ENCODE results near the gene YAF2.
"Not testable (repeated sequence)": the region's sequence is repeated elsewhere in the genome, so short reads cannot be mapped to it uniquely, and the experiment has no call there.

YAF2 gene

DNA sequence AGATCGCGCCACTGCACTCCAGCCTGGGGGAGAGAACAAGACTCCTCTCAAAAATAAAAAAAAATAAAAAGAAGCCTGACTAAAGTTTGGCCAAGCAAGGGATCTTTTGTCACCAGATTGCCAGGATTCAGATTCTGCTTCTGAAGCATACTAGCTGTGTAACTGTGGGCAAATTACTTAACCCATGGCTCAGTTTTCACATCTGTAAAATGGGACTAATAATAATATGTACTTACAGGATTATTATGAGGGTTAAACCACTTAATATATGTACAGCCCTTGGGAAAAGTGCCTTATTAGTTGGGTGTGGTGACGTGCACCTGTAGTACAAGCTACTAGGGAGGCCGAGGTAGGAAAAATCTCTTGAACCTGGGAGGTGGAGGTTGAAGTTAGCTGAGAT is 21.7 kb upstream of the YAF2 start:
- no peak for DNase-seq (ENCODE audit: low read depth, low spot score)
- H3K4me3 ChIP-seq (ENCODE audit: low read length) = no peak overlapping the region

DNA sequence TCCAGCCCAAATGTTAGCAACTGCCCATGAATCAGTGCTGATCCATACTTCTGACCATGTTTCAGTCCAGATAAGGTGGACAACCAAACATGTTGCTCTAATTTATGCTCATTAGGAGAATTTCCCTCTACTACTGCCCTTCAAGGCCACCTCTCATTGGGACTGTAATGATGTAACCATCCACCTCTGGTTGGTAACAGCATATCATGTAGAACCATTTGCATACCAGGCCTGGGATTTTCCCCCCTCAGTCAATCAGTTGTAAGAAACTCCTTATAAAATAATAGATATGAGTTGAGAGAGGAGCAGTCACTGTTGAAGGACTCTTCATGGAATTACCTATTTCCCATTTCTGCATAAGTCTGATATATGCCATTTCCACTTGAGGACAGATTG is 17.8 kb upstream of the YAF2 start:
- no peak for DNase-seq (ENCODE audit: low read depth, low spot score)
- H3K4me3 ChIP-seq (ENCODE audit: low read length) = no peak overlapping the region

DNA sequence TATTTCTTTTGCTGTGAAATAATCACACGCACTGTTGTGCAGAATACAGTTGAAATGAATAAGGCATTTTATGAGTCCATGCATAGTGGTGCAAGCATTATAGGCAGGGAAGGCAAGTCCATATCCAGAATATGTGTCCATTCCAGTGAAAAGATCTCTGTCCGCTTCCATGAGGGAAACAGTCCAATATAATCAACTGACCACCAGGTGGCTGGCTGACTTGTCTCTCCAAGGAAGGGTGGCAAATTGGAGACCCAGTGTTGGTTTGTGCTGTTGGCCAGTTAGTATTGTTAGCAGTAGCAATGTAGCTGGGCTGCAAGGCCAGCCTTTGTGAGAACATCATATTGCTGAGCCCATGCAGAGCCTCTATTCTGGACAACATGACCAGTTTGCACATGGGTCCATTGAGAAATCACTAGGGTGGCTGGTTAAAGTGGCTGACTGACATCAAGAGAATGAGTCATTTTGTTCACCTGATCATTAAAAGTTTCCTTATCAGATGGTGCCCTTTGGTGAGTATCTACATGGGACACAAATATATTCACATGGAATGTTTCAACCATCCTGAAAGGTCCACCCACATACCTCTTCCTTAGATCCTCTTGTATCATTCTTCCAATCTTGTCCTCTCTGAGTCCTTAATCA is 17.3 kb upstream of the YAF2 start:
- no peak for DNase-seq (ENCODE audit: low read depth, low spot score)
- no peak overlapping the region for H3K4me3 ChIP-seq (ENCODE audit: low read length)

DNA sequence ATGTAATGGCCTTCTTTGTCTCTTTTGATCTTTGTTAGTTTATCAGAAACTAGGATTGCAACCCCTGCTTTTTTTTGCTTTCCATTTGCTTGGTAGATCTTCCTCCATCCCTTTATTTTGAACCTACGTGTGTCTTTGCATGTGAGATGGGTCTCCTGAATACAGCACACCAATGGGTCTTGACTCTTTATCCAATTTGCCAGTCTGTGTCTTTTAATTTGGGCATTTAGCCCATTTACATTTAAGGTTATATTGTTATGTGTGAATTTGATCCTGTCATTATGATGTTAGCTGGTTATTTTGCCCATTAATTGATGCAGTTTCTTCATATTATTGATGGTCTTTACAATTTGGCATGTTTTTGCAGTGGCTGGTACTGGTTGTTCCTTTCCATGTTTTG is 14.6 kb upstream of the YAF2 start:
- not testable (repeated sequence) for H3K4me3 ChIP-seq (ENCODE audit: low read length); DNase-seq (ENCODE audit: low read depth, low spot score)

DNA sequence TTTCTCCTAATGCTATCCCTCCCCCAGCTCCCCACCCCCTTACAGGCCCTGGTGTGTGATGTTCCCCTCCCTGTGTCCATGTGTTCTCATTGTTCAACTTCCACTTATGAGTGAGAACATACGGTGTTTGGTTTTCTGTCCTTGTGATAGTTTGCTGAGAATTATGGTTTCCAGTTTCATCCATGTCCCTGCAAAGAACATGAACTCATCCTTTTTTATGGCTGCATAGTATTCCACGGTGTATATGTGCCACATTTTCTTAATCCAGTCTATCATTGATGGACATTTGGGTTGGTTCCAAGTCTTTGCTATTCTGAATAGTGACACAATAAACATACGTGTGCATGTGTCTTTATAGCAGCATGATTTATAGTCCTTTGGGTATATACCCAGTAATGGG is 11.0 kb upstream of the YAF2 start:
- not testable (repeated sequence) for H3K4me3 ChIP-seq (ENCODE audit: low read length); DNase-seq (ENCODE audit: low read depth, low spot score)

DNA sequence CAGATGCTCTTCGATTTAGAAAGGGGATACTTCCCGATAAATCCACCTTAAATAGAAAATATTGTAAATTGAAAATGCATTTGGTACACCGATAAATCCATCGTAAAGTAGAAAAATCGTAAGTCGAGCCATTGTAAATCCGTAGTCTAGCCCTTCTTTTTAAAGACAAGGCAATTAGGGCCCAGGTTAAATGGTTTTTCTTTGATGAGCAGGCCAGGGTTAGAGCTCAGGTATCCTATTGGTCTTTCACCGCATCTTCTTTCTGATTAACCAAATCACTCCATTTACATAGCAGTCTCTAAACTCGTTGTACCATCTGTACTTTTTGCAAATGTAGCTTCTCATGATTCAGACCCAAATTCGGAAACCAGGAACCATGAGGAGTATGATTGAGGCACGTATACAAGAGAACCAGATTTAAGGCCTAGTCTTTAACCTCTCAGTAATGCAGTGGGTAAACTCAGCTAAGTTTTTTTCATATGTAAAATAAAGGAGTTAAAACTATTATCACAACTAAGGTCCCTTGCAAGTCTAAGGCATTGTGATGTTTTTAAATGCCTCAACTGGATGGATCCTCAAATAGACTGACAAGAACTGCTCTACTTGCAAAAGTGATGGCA is 2.2 kb upstream of the YAF2 start:
- no peak for DNase-seq (ENCODE audit: low read depth, low spot score)
- H3K4me3 ChIP-seq (ENCODE audit: low read length) = no peak overlapping the region

DNA sequence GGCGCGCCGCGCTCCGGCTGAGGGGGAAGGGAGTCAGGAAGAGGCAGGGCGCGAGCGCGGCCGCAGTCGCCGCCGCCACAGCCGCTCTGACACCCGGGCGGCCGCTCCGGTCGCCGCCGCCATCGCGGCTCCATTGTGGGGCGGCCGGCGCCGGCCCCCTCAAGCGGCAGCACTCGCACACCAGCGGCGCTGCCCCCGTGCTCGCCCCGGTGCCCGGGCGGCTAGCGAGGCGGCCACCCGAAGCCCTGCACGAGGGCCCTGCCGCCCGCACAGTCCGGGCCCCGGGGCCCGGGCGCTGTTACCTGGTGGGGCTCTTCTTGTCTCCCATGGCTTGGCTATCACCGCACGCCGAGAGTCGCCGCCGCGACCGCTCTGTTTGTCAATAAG is 202 bp downstream of the YAF2 start:
- H3K4me3 ChIP-seq (ENCODE audit: low read length) = peak overlapping the region; percentile 67
- no peak for DNase-seq (ENCODE audit: low read depth, low spot score)

DNA sequence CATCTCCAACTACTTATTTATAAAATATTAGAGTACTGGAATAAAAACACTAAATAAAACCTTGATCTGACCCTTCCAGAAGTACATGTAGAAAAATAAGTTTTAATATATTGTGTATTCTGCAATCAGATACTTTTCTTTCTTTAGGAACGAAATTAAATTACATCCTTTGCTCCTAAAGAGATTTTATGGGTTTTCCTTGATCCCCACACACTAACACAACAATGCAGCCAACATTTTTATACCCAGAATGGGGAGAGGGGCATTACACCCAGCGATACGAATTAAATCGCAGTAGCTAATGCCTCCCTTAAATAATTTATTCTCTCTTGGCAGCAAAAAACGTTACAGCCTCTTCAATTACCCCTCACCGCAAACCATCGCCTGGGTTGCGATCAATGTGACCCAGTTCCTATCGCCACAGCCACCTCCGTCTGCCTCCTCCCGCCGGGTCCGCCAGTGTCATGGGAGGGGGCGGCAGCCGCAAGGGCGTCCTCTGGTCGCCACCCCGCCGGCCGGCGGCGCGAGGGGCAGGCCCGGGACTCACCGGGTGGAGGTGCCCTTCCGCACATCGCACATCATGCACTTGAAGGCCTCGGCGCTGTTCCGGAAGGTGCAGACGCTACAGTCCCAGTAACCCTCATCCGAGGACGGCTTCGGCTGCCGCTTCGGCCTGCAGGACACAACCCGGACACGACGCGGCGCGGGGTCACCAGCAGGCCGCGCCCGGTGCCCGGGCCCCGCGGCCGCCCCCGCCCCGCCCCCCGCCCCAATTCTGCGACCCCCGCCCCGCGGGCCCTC is 796 bp downstream of the YAF2 start:
- peak; percentile 37 for DNase-seq (ENCODE audit: low read depth, low spot score)
- peak overlapping the region; percentile 67 for H3K4me3 ChIP-seq (ENCODE audit: low read length)

DNA sequence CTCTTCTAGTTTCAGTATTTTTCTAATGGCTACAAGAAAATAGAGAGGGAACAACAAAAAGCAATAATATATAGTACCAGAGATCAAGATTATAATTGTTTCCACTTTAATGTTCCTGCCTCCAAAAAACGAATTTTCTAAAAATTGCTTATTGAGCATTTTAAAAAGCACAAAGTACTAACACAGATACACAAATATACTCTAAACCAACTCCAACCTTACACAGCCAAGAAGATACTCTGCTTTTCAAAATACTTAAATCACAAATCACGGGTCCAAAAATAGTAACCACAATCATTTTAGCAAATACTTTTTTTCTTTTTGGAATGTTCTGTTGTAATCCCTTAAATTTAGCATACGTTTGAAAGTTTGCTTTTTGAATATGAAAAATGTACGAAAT is 2.0 kb downstream of the YAF2 start:
- H3K4me3 ChIP-seq (ENCODE audit: low read length) = no peak overlapping the region
- no peak for DNase-seq (ENCODE audit: low read depth, low spot score)

DNA sequence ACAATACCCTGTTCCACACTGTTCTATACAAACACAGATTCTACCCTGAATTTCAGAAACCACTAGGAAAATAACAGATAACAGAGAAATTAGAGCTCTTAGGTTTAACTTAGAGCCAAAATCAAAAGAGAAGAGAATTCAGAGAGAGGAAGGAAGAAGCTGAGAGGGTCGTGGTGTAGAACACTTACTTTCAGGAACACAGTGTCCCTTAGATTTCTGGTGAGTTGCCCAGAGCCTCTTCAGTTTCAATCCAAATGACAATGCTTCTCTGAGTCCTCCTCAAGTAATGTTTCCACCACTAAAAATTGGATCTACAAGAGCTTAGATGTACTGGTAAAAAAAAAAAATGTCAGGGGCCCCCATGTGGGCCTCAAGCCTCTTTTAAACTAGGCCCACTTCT is 2.6 kb downstream of the YAF2 start:
- no peak overlapping the region for H3K4me3 ChIP-seq (ENCODE audit: low read length)
- DNase-seq (ENCODE audit: low read depth, low spot score) = no peak

DNA sequence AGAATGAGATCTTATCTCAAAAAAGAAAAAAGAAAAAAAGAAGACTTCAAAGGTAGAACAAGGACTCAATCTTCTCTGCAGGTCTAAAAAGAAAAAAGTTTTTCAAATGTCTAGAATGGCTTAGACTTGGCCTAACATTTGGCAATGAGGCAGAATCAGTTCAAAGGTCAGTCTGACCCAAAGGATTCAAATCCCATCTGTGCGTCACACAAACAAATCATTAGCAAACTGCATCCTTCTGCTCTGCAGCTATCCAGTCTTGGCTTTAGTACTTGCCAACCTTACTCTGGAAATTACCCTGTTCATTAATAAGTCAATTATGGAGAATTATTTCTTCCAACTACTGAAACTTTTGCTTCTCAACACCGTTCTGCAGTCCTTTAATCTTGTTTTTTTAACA is 3.1 kb downstream of the YAF2 start:
- no peak overlapping the region for H3K4me3 ChIP-seq (ENCODE audit: low read length)
- no peak for DNase-seq (ENCODE audit: low read depth, low spot score)

DNA sequence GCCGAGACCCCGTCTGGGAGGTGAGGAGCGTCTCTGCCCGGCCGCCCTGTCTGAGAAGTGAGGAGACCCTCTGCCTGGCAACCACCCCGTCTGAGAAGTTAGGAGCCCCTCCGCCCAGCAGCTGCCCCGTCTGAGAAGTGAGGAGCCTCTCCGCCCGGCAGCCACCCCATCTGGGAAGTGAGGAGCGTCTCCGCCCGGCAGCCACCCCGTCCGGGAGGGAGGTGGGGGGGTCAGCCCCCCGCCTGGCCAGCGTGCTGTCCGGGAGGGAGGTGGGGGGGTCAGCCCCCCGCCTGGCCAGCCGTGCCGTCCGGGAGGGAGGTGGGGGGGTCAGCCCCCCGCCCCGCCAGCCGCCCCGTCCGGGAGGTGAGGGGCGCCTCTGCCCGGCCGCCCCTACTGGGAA is 10.5 kb downstream of the YAF2 start:
- DNase-seq (ENCODE audit: low read depth, low spot score); H3K4me3 ChIP-seq (ENCODE audit: low read length): not testable (repeated sequence)

DNA sequence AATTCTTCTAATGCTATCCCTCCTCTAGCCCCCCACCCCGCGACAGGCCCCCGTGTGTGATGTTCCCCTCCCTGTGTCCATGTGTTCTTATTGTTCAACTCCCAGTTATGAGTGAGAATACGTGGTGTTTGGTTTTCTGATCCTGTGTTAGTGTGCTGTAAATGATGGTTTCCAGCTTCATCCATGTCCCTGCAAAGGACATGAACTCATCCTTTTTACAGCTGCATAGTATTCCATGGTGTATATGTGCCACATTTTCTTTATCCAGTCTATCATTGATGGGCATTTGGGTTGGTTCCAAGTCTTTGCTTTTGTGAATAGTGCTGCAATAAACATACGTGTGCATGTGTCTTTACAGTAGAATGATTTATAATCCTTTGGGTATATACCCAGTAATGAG is 13.5 kb downstream of the YAF2 start:
- not testable (repeated sequence) for DNase-seq (ENCODE audit: low read depth, low spot score); H3K4me3 ChIP-seq (ENCODE audit: low read length)

DNA sequence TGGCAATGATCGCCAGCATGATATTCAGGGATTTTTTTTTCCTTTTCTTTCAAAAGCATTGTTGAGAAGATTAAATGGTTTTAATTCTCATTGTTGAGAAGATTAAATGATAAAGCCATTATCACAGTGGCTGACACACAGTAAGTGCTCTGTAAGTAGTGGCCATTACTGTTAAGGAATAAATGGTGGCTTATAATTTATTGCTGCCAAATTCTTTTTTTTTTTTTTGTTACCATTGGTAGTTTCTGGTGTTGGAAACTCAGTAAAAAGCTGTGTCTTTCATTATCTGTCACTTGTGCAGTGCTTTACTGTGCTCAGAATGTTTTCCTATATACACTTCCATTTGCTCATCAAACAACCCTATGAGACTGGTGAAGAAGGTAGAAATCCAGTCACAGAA is 15.3 kb downstream of the YAF2 start:
- H3K4me3 ChIP-seq (ENCODE audit: low read length) = no peak overlapping the region
- DNase-seq (ENCODE audit: low read depth, low spot score) = no peak

DNA sequence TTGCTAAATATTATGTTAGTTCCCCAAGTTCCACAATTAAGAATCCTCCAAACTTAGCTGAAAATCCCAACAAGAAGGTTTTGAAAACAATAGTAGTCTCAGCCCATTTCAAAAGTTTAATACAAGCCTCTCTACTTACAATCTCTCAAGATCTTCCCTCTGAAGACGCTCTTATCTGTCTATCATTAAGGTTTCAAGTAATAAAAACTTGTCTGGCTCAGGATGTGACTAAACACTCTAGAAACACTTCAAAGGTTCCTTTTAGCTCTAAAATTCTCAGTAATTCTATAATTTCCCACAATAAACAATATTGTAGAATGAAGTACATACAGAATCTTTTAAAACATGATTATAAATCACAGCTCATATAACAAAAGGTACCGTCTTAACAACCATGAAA is 16.3 kb downstream of the YAF2 start:
- H3K4me3 ChIP-seq (ENCODE audit: low read length) = no peak overlapping the region
- no peak for DNase-seq (ENCODE audit: low read depth, low spot score)

DNA sequence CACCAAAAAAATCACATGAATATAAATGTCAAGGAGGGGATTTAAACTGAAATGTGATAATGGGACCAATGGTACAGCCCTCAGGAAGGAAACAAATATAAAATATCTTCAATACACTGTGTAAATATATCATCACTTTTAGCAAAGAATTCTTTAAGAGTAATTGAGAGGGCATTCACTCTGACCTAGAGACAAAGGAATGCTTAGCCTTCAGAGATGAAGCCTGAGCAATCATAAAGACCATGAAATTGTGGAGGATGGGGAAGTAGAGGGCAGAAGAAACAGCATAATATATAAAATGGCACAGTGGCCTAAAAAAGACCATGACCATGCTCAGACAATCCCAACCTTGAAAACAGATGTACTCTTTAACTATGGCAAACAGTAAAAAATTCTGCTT is 20.4 kb downstream of the YAF2 start:
- no peak for DNase-seq (ENCODE audit: low read depth, low spot score)
- no peak overlapping the region for H3K4me3 ChIP-seq (ENCODE audit: low read length)

DNA sequence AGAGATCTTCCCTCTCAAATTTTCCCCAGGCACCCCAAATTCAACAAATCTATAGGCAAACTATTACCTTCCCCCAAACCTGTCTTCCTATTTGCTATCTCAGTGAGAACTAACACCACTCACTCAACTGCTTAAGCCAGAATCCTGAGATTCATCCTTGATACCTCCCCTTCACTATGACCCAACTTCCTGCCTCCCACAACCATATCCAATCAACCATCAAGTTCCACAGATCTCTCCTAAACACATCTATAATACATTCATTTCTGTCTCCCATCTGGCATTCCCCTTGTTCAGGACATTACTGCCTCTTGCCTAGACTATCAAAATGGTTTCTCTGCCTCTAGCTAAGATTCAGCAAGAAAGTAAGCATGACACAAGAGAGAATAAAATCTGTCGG is 21.3 kb downstream of the YAF2 start:
- H3K4me3 ChIP-seq (ENCODE audit: low read length) = no peak overlapping the region
- DNase-seq (ENCODE audit: low read depth, low spot score) = no peak

DNA sequence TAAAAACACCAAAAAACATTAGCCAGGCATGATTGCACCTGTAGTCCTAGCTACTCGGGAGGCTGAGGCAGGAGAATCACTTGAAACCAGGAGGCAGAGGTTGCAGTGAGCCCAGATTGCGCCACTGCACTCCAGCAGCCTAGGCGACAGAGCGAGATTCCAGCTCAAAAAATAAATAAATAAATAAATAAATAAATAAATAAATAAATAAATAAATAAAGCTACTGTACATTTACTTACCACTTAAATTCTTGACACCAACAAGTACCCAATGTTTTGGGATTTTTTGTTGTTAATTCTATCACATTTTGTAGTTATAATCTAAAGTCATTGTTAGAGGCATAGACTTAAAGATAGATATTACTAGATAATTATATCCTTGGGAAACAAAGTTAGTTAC is 22.3 kb downstream of the YAF2 start:
- not testable (repeated sequence) for H3K4me3 ChIP-seq (ENCODE audit: low read length); DNase-seq (ENCODE audit: low read depth, low spot score)

DNA sequence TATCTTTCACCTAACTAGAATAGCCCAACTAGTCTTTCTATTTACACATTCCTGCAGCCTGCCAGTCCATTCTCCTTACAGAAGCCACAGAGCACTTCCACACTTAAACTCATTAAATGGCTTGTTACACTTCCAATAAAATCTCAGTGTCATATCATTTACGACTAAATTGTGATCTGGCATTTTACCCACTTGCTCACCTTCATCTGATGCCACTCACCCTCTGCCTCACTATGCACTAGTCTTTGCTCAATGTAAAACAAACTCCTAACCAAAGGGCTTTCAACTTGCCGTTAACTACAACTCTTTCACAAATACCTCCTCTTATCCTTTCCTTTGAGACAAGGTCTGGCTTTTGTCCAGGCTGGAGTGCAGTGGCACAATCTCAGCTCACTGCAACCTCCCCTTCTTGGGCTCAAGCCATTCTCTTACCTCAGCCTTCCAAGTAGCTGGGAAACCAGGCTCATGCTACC is 24.1 kb downstream of the YAF2 start:
- no peak overlapping the region for H3K4me3 ChIP-seq (ENCODE audit: low read length)

DNA sequence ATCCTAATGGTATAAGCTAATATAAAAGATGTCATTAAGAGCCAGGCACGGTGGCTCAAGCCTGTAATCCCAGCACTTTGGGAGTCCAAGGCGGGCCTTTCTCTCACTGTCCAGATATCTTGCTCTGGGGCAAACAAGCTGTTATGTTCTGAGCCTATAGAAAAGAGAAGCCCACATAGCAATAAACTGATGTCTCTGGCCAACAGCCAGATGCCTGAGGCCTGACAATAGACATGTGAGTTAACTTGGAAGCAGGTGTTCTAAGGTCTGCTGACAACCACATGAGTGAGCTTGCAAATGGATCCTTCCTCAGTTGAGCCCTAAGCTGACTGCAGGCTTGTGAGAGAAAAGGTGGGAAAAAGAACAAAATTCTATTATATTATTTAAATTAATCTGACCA is 25.0 kb downstream of the YAF2 start:
- H3K4me3 ChIP-seq (ENCODE audit: low read length) = no peak overlapping the region
- peak; percentile 42 for DNase-seq (ENCODE audit: low read depth, low spot score)

More for the DNA sequence above, 24.1 kb downstream of the YAF2 start:
- no peak for DNase-seq (ENCODE audit: low read depth, low spot score)
